A549 (cell line): Measurements from ENCODE around the gene GRID1. TPM values are rescaled to one million over a fixed set of nuclear protein-coding genes. Genes with fewer than 3 reads are reported as not detected.

ENCODE experiments used
- ATAC-seq, 2 experiments: fragments of 200-7000 bp in 1 of 2; fragments of >200 bp in 1 of 2; cut with Nextera tagmentation in 1 of 2; cut with Tn5 transposase in 1 of 2; 3 replicates each; pipeline versions ENCODE4 v1.8.0 to v1.9.1; 2018 to 2020; ENCODE audit warnings: mild to moderate bottlenecking in 1 of 2, moderate library complexity in 1 of 2
- CTCF ChIA-PET: fragments of 300-600 bp; sonication (Branson Sonifier 250); formaldehyde crosslinking; extraction: SDS; loops from one replicate; lab custom pipeline; 2021; ENCODE audit warnings: antibody characterized with exemption, inconsistent platforms; lab: Yijun Ruan, JAX
- POLR2A ChIA-PET: fragments of 350-600 bp; formaldehyde crosslinking; extraction: SDS; loops from one replicate; lab custom pipeline; 2021; ENCODE audit warnings: antibody characterized with exemption, inconsistent platforms; lab: Yijun Ruan, JAX
- DNase-seq, 2 experiments: peaks; one replicate each; pipeline versions ENCODE4 v3.0.0 to v3.0.0-alpha.2; 2011 to 2016; ENCODE audit warnings: low read depth in 1 of 2, low spot score in 1 of 2
- FAIRE-seq: peaks from 2 replicates; lab custom pipeline; 2011; peaks lifted over from hg19 to GRCh38; lab: Jason Lieb, UNC
- H3K27ac ChIP-seq, 2 experiments: fragments of >200 bp; sonication (Bioruptor Twin); formaldehyde crosslinking; 3 replicates each; pipeline ENCODE4 v1.5.1; 2016 to 2017
- H3K4me1 ChIP-seq: fragments of >200 bp; sonication (Bioruptor Twin); formaldehyde crosslinking; 3 replicates; pipeline ENCODE4 v1.6.1; 2016
- H3K4me2 ChIP-seq: fragments of >200 bp; sonication (Bioruptor Twin); formaldehyde crosslinking; 3 replicates; pipeline ENCODE4 v1.6.1; 2016
- H3K4me3 ChIP-seq: fragments of >200 bp; sonication (Bioruptor Twin); formaldehyde crosslinking; 3 replicates; pipeline ENCODE4 v1.5.1; 2016
- H3K9me3 ChIP-seq: fragments of >200 bp; sonication (Bioruptor Twin); formaldehyde crosslinking; 3 replicates; pipeline ENCODE4 v1.6.1; 2016
- ATOH8 ChIP-seq: fragments of 250-450 bp; sonication (Bioruptor Pico); IDR thresholded peaks from 2 replicates; pipeline ENCODE4 v1.5.0; 2020; ENCODE audit warnings: low read depth, mild to moderate bottlenecking, moderate library complexity
- BHLHE40 ChIP-seq: IDR thresholded peaks from 2 replicates; pipeline ENCODE4 v1.6.1; 2012; ENCODE audit warnings: low read depth, low read length, inconsistent platforms
- CEBPB ChIP-seq, 2 experiments: fragments of >200 bp in 1 of 2; sonication (Bioruptor Twin) in 1 of 2; formaldehyde crosslinking in 1 of 2; IDR thresholded peaks; 2 replicates each; pipeline ENCODE4 v1.6.1; 2012 to 2016
- E2F6 ChIP-seq: IDR thresholded peaks from 2 replicates; pipeline ENCODE4 v1.6.1; 2012; ENCODE audit warnings: low read depth, borderline replicate concordance
- EHF ChIP-seq: fragments of 250-450 bp; sonication (Bioruptor Pico); IDR thresholded peaks from 2 replicates; pipeline ENCODE4 v1.5.0; 2020; ENCODE audit warnings: mild to moderate bottlenecking
- EHMT2 ChIP-seq: fragments of 200-600 bp; sonication (generic); IDR thresholded peaks from 2 replicates; pipeline ENCODE4 v1.6.1; 2016; ENCODE audit warnings: antibody characterized with exemption, low read depth, mild to moderate bottlenecking, moderate library complexity
- ELK1 ChIP-seq: fragments of 150-350 bp; IDR thresholded peaks from 2 replicates; pipeline ENCODE4 v1.6.1; 2014; ENCODE audit warnings: low read depth, mild to moderate bottlenecking, low read length
- EP300 ChIP-seq, 2 experiments: fragments of >200 bp; sonication (Bioruptor Twin); formaldehyde crosslinking; IDR thresholded peaks; 2 replicates in 1 of 2; 3 replicates in 1 of 2; pipeline ENCODE4 v1.6.1; 2016 to 2017
- ESRRA ChIP-seq: fragments of 150-350 bp; IDR thresholded peaks from 2 replicates; pipeline ENCODE4 v1.6.1; 2014; ENCODE audit warnings: mild to moderate bottlenecking, low read length, borderline replicate concordance
- FOSB ChIP-seq: fragments of 250-450 bp; sonication (Bioruptor Pico); IDR thresholded peaks from 2 replicates; pipeline ENCODE4 v1.5.0; 2020; ENCODE audit warnings: mild to moderate bottlenecking, moderate library complexity
- FOSL2 ChIP-seq, 2 experiments: fragments of 450-650 bp in 1 of 2; fragments of >200 bp in 1 of 2; sonication (Bioruptor Twin) in 1 of 2; formaldehyde crosslinking; IDR thresholded peaks; 2 replicates each; pipeline versions ENCODE4 v1.5.0 to v1.6.1; 2016 to 2020; ENCODE audit warnings: mild to moderate bottlenecking in 1 of 2, moderate library complexity in 1 of 2
- FOXS1 ChIP-seq: fragments of 250-450 bp; sonication (Bioruptor Pico); IDR thresholded peaks from 2 replicates; pipeline ENCODE4 v1.5.0; 2020; ENCODE audit warnings: mild to moderate bottlenecking, moderate library complexity
- HOXA7 ChIP-seq: fragments of 250-450 bp; sonication (Bioruptor Pico); IDR thresholded peaks from 2 replicates; pipeline ENCODE4 v1.5.0; 2020; ENCODE audit warnings: mild to moderate bottlenecking, moderate library complexity
- HOXB13 ChIP-seq: fragments of 250-450 bp; sonication (Bioruptor Pico); IDR thresholded peaks from 2 replicates; pipeline ENCODE4 v1.5.0; 2020; ENCODE audit warnings: low read depth, mild to moderate bottlenecking, moderate library complexity
- HOXB5 ChIP-seq: fragments of 250-450 bp; sonication (Bioruptor Pico); IDR thresholded peaks from 2 replicates; pipeline ENCODE4 v1.5.0; 2020; ENCODE audit warnings: mild to moderate bottlenecking, moderate library complexity
- KDM1A ChIP-seq: fragments of 200-600 bp; sonication (generic); IDR thresholded peaks from 2 replicates; pipeline ENCODE4 v1.6.1; 2016; ENCODE audit warnings: low read depth, mild to moderate bottlenecking
- MAFK ChIP-seq: fragments of 450-650 bp; IDR thresholded peaks from 2 replicates; pipeline ENCODE4 v1.6.1; 2014; ENCODE audit not compliant: partially characterized antibody
- NPAS2 ChIP-seq: fragments of 250-450 bp; sonication (Bioruptor Pico); IDR thresholded peaks from 2 replicates; pipeline ENCODE4 v1.8.0; 2022; ENCODE audit warnings: mild to moderate bottlenecking, moderate library complexity, borderline replicate concordance
- NR3C1 ChIP-seq: fragments of >200 bp; sonication (Bioruptor Twin); formaldehyde crosslinking; IDR thresholded peaks from 3 replicates; pipeline ENCODE4 v1.6.1; 2017
- PBX3 ChIP-seq: IDR thresholded peaks from 2 replicates; pipeline ENCODE4 v1.6.1; 2012
- POLR2AphosphoS2 ChIP-seq: conservative IDR thresholded peaks from 2 replicates; pipeline ENCODE4 v1.6.1; 2012; ENCODE audit warnings: low read length, improper control_type of control experiment, inconsistent platforms
- RAD21 ChIP-seq, 2 experiments: fragments of >200 bp in 1 of 2; sonication (Bioruptor Twin) in 1 of 2; formaldehyde crosslinking in 1 of 2; IDR thresholded peaks in 1 of 2; conservative IDR thresholded peaks in 1 of 2; 2 replicates in 1 of 2; 3 replicates in 1 of 2; pipeline ENCODE4 v1.6.1; 2012 to 2018; ENCODE audit warnings: inconsistent platforms in 1 of 2
- RCOR1 ChIP-seq: fragments of 150-350 bp; IDR thresholded peaks from 2 replicates; pipeline ENCODE4 v1.6.1; 2014; ENCODE audit warnings: antibody characterized with exemption, low read length, low read depth
- RNF2 ChIP-seq: fragments of 200-600 bp; sonication (generic); IDR thresholded peaks from 2 replicates; pipeline ENCODE4 v1.6.1; 2016; ENCODE audit warnings: low read depth, mild to moderate bottlenecking, antibody characterized with exemption, moderate library complexity, borderline replicate concordance
- TFCP2L1 ChIP-seq: fragments of 250-450 bp; sonication (Bioruptor Pico); IDR thresholded peaks from 2 replicates; pipeline ENCODE4 v1.5.0; 2021; ENCODE audit warnings: mild to moderate bottlenecking
- TP53 ChIP-seq: fragments of 250-450 bp; sonication (Bioruptor Pico); IDR thresholded peaks from 2 replicates; pipeline ENCODE4 v1.5.0; 2021; ENCODE audit warnings: mild to moderate bottlenecking, moderate library complexity
- ZFP36 ChIP-seq: fragments of 450-650 bp; IDR thresholded peaks from 2 replicates; pipeline ENCODE4 v1.6.1; 2014; ENCODE audit warnings: borderline replicate concordance; ENCODE audit not compliant: partially characterized antibody
- ZNF302 ChIP-seq: fragments of 250-450 bp; sonication (Bioruptor Pico); IDR thresholded peaks from 2 replicates; pipeline ENCODE4 v1.9.0; 2021; ENCODE audit warnings: inconsistent platforms, mild to moderate bottlenecking, moderate library complexity
- WGBS: methylation state at CpG from one replicate; pipeline ENCODE4 v1.1.6; 2017; ENCODE audit errors: missing lambda C conversion rate; 5-methylcytosine and 5-hydroxymethylcytosine counted together
- polyA plus RNA-seq, 4 experiments: library from polyadenylated mRNA; depleted of rRNA in 3 of 4; stranded (reverse); fragments of >200 nt; fragmentation: RNase III in 1 of 4; extraction: RNeasy Plus Mini Kit Qiagen cat#74134 plus additional on column Dnase treatment in 1 of 4; gene quantifications; 2 replicates in 3 of 4; 3 replicates in 1 of 4; pipeline ENCODE4 v1.2.3, GENCODE V29; 2011 to 2017

Gene GRID1
- polyA plus RNA-seq, 2 of the 4 experiments (the other 2 are of a cell fraction): 0.14 to 0.30 TPM

- no peak overlapping the region for H3K27ac ChIP-seq
- TF ChIP-seq KDM1A (no peak), E2F6 (no peak), CEBPB (IDR thresholded peaks at IDR 0.05) (no peak), FOSB (CRISPR knock-in tag) (no peak), FOSL2 (IDR thresholded peaks at IDR 0.05) (no peak), FOSL2 (CRISPR knock-in tag; IDR thresholded peaks at IDR 0.05) (no peak), ZFP36 (no peak), ESRRA (no peak), POLR2AphosphoS2 (no peak), EHMT2 (no peak), NR3C1 (no peak)
- H3K4me1 ChIP-seq: no peaks in the 10 kb centered on the region
- H3K4me3 ChIP-seq: no peak overlapping the region
- no peaks in the 10 kb centered on the region for H3K9me3 ChIP-seq
- FAIRE-seq (no peak), ATAC-seq (no peak), DNase-seq (no peak)
- no peak overlapping the region for H3K4me2 ChIP-seq
- ChIA-PET POLR2A (no interaction called here), CTCF (no interaction called here)
- WGBS: 7% methylated on average over 5 of the region's 5 CpGs
Measured at GRCh38 chr10:86045896-86046295, 320.7 kb downstream of the GRID1 start.

- POLR2A ChIA-PET: no interaction called here
- Histone ChIP-seq H3K4me1 (no peaks in the 10 kb centered on the region), H3K27ac (no peak overlapping the region), H3K9me3 (no peaks in the 10 kb centered on the region), H3K4me2 (no peak overlapping the region), H3K4me3 (no peak overlapping the region)
- no peak for FAIRE-seq
- DNase-seq: no peak
- no peak for ATAC-seq
- CTCF ChIA-PET: no interaction called here
- TF ChIP-seq TFCP2L1 (CRISPR knock-in tag): no peak
- TF ChIP-seq RNF2: no peak
- no peak for TF ChIP-seq KDM1A
- TF ChIP-seq ZFP36: no peak
- TF ChIP-seq EHF: no peak
- TF ChIP-seq TP53: no peak
- no peak for TF ChIP-seq NPAS2 (CRISPR knock-in tag)
- no peak for TF ChIP-seq FOSL2 (IDR thresholded peaks at IDR 0.05)
- TF ChIP-seq FOSL2 (CRISPR knock-in tag; IDR thresholded peaks at IDR 0.05): no peak
- no peak for TF ChIP-seq BHLHE40
- WGBS: 2% methylated on average over 2 of the region's 2 CpGs
Measured at GRCh38 chr10:86044029-86044428, 322.6 kb downstream of the GRID1 start.

- TF ChIP-seq KDM1A (no peak), HOXA7 (CRISPR knock-in tag) (no peak)
- H3K4me1 ChIP-seq: no peaks in the 10 kb centered on the region
- no peak for ATAC-seq
- WGBS: 39% methylated on average over 2 of the region's 3 CpGs
- H3K4me3 ChIP-seq: no peak overlapping the region
- H3K27ac ChIP-seq: no peak overlapping the region
- ChIA-PET POLR2A (no interaction called here), CTCF (no interaction called here)
- FAIRE-seq: no peak
- no peaks in the 10 kb centered on the region for H3K9me3 ChIP-seq
- no peak for DNase-seq
- no peak overlapping the region for H3K4me2 ChIP-seq
Measured at GRCh38 chr10:86043236-86043635, 323.4 kb downstream of the GRID1 start.

- no peak for FAIRE-seq
- no peak for ATAC-seq
- 63% methylated on average over 1 of the region's 2 CpGs for WGBS
- no peak overlapping the region for H3K4me2 ChIP-seq
- no peak overlapping the region for H3K27ac ChIP-seq
- H3K4me3 ChIP-seq: no peak overlapping the region
- POLR2A ChIA-PET: no interaction called here
- no peaks in the 10 kb centered on the region for H3K4me1 ChIP-seq
- no peaks in the 10 kb centered on the region for H3K9me3 ChIP-seq
- CTCF ChIA-PET: interaction anchor here (1.9 kb wide), 1 partner anchor 46 kb away, joined by 4 read pairs; no protein-coding TSS in a partner anchor
- no peak for DNase-seq
- TF ChIP-seq HOXB5: no peak
- no peak for TF ChIP-seq BHLHE40
- no peak for TF ChIP-seq ZFP36
- no peak for TF ChIP-seq RAD21 (conservative IDR thresholded peaks at IDR 0.05 in 1 of 2, IDR thresholded peaks at IDR 0.05 in 1 of 2)
- TF ChIP-seq PBX3: no peak
- TF ChIP-seq ATOH8 (CRISPR knock-in tag): no peak
- TF ChIP-seq NPAS2 (CRISPR knock-in tag): no peak
- TF ChIP-seq EP300 (IDR thresholded peaks at IDR 0.05): no peak
- TF ChIP-seq FOXS1 (CRISPR knock-in tag): no peak
- TF ChIP-seq RCOR1: no peak
- TF ChIP-seq MAFK: no peak
- TF ChIP-seq ESRRA: no peak
- no peak for TF ChIP-seq HOXB13 (CRISPR knock-in tag)
- no peak for TF ChIP-seq ELK1
- no peak for TF ChIP-seq ZNF302 (CRISPR knock-in tag)
- TF ChIP-seq CEBPB (IDR thresholded peaks at IDR 0.05): no peak
Measured at GRCh38 chr10:86042161-86042560, 324.4 kb downstream of the GRID1 start.
